ENCODE data around the gene KMT2A. TPM values are rescaled to one million over a fixed set of nuclear protein-coding genes. Genes with fewer than 3 reads are reported as not detected.
"Not testable (repeated sequence)": the region's sequence is repeated elsewhere in the genome, so short reads cannot be mapped to it uniquely, and the experiment has no call there.

KMT2A gene
- total and polyA plus RNA-seq, 9 donors, result 20.9 to 32.0 (median 26.4) TPM

DNA sequence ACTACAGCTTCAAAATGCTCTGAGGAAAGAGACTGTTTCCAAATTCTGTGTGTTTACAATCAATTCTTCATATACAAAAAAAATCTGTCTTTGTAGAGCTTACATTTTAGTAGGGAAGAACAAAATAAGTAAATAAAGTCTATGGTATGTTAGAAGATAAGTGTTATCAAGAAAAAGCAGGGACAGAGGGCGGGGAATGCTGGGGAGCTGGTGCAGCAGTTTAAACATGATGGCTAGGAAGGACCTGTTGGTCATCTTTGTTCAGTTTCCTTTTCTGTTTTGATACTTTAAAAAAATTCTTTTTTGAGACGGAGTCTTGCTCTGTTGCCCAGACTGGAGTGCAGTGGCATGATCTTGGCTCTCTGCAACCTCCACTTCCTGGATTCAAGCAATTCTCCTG, 110.8 kb downstream of the KMT2A start:
- WGBS (ENCODE audit: insufficient coverage), result 100% methylated on average over 1 of the region's 2 CpGs

DNA sequence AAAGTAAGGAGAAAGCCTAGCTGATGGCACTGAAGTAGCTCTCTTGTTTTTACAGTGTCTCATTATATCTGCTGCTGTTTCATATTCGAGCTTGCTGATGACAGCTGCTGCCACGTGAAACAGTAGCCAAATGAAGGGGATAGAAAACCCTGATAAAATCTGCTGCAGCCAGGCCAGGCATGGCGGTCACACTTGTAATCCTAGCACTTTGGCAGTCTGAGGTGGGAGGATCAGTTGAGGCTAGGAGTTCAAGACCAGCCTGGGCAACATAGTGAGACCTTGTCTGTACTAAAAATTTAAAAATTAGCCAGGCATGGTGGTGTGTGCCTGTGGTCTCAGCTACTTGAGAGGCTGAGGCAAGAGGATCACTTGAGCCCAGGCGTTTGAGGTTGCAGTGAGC, 116.0 kb downstream of the KMT2A start:
- no peak for DNase-seq
- no peak overlapping the region for H3K27ac ChIP-seq (ENCODE audit: low read length)
- no peaks in the 10 kb centered on the region for H3K4me1 ChIP-seq (ENCODE audit: control insufficient read depth, insufficient read depth, low read length)
- H3K27me3 ChIP-seq (ENCODE audit: control insufficient read depth, insufficient read depth, low read length), result no peaks in the 10 kb centered on the region
- no peaks in the 10 kb centered on the region for H3K9me3 ChIP-seq (replicated peaks; ENCODE audit: control insufficient read depth, low read depth, low read length)
- H3K4me3 ChIP-seq (ENCODE audit: low read length), result no peak overlapping the region
- 80% methylated on average over 4 of the region's 4 CpGs for WGBS (ENCODE audit: insufficient coverage)
- H3K36me3 ChIP-seq (ENCODE audit: control insufficient read depth, insufficient read depth, low read length), result peaks cover 37% of the 10 kb centered on the region

More for the DNA sequence above, 110.8 kb downstream of the KMT2A start:
- Histone ChIP-seq H3K9me3 (replicated peaks; ENCODE audit: control insufficient read depth, low read depth, low read length) (no peaks in the 10 kb centered on the region), H3K27ac (ENCODE audit: low read length) (no peak overlapping the region), H3K27me3 (ENCODE audit: control insufficient read depth, insufficient read depth, low read length) (no peaks in the 10 kb centered on the region), H3K36me3 (ENCODE audit: control insufficient read depth, insufficient read depth, low read length) (peaks cover 46% of the 10 kb centered on the region), H3K4me1 (ENCODE audit: control insufficient read depth, insufficient read depth, low read length) (no peaks in the 10 kb centered on the region), H3K4me3 (ENCODE audit: low read length) (no peak overlapping the region)
- DNase-seq, result no peak

DNA sequence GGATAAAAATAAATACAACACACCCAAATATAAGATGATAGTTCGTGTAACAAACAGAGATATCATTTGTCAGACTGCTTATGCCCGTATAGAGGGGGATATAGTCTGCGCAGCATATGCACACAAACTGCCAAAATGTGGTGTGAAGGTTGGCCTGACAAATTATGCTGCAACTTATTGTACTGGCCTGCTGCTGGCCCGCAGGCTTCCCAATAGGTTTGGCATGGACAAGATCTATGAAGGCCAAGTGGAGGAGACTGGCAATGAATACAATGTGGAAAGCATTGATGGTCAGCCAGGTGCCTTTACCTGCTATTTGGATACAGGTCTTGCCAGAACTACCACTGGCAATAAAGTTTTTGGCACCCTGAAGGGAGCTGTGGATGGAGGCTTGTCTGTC, 124.5 kb downstream of the KMT2A start:
- H3K4me1 ChIP-seq (ENCODE audit: control insufficient read depth, insufficient read depth, low read length), result peaks cover 6% of the 10 kb centered on the region
- H3K36me3 ChIP-seq (ENCODE audit: control insufficient read depth, insufficient read depth, low read length), result peaks cover 22% of the 10 kb centered on the region
- WGBS (ENCODE audit: insufficient coverage), result 91% methylated on average over 3 of the region's 4 CpGs
- no peak overlapping the region for H3K27ac ChIP-seq (ENCODE audit: low read length)
- no peaks in the 10 kb centered on the region for H3K27me3 ChIP-seq (ENCODE audit: control insufficient read depth, insufficient read depth, low read length)
- no peak overlapping the region for H3K4me3 ChIP-seq (ENCODE audit: low read length)
- no peak for DNase-seq
- no peaks in the 10 kb centered on the region for H3K9me3 ChIP-seq (replicated peaks; ENCODE audit: control insufficient read depth, low read depth, low read length)

DNA sequence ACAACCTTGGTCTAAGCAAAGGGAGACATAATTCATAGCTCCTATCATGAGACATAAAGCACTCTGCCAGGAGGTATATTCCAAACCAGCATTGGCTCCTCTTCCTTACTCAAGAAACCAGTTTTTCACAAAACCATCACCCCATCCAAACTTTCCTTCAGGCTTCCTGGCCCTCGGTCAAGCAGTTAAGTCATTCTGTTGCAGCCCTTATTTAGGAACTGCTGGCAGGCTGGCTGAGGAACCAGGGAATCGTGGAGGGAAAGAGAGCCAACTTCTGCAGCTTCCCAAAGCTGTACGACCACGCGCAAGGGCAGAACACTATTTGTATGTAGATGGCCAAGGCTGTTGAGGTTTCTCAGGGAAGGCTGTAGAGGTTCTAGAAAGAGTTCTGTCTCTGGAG, 128.8 kb downstream of the KMT2A start:
- Histone ChIP-seq H3K4me3 (ENCODE audit: low read length) (no peak overlapping the region), H3K27ac (ENCODE audit: low read length) (peak overlapping the region; percentile 29), H3K9me3 (replicated peaks; ENCODE audit: control insufficient read depth, low read depth, low read length) (no peaks in the 10 kb centered on the region), H3K4me1 (ENCODE audit: control insufficient read depth, insufficient read depth, low read length) (peaks cover 6% of the 10 kb centered on the region), H3K36me3 (ENCODE audit: control insufficient read depth, insufficient read depth, low read length) (peaks cover 7% of the 10 kb centered on the region), H3K27me3 (ENCODE audit: control insufficient read depth, insufficient read depth, low read length) (no peaks in the 10 kb centered on the region)
- WGBS (ENCODE audit: insufficient coverage), result 20% methylated on average over 1 of the region's 5 CpGs
- peak; percentile 87 for DNase-seq

DNA sequence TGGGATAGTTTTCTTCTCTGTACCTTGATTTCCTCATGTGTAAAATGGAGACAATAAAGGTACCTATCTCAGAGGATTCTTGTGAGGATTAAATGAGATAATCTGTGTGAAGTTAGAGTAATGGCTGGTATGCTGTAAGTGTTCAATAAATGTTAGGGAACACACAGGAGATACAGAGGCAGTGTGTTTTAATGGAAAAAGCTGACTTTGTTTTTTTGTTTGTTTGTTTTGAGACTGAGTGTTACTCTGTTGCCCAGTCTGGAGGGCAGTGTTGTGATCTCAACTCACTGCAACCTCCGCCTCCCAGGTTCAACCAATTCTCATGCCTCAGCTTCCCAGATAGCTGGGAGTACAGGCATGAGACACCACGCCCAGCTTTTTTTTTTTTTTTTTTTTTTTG, 133.4 kb downstream of the KMT2A start:
- WGBS (ENCODE audit: insufficient coverage), result no CpG with 5 or more reads among the region's 2 CpGs
- H3K4me1 ChIP-seq (ENCODE audit: control insufficient read depth, insufficient read depth, low read length), result peaks cover 10% of the 10 kb centered on the region
- DNase-seq, result no peak
- no peaks in the 10 kb centered on the region for H3K36me3 ChIP-seq (ENCODE audit: control insufficient read depth, insufficient read depth, low read length)
- no peaks in the 10 kb centered on the region for H3K9me3 ChIP-seq (replicated peaks; ENCODE audit: control insufficient read depth, low read depth, low read length)
- no peak overlapping the region for H3K27ac ChIP-seq (ENCODE audit: low read length)
- no peaks in the 10 kb centered on the region for H3K27me3 ChIP-seq (ENCODE audit: control insufficient read depth, insufficient read depth, low read length)
- no peak overlapping the region for H3K4me3 ChIP-seq (ENCODE audit: low read length)

DNA sequence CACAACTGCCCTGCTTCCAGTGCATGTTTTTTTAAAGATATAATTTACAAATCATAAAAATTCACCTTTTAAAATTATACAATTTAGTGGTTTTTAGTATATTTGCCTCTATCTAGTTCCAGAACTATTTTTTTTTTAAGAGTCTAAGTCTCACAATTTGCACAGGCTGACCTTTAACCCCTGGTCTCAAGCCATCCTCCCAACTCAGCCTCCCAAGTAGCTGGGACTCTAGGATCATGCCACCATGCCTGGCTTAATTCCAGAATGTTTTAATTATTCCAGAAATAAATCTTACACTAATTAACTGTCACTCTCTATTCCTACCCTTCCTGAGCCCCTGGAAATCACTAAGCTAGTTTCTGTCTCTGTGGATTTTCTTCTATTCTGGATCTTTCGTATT, 134.5 kb downstream of the KMT2A start:
- Histone ChIP-seq H3K27me3 (ENCODE audit: control insufficient read depth, insufficient read depth, low read length) (no peaks in the 10 kb centered on the region), H3K4me3 (ENCODE audit: low read length) (no peak overlapping the region), H3K36me3 (ENCODE audit: control insufficient read depth, insufficient read depth, low read length) (no peaks in the 10 kb centered on the region), H3K4me1 (ENCODE audit: control insufficient read depth, insufficient read depth, low read length) (peaks cover 5% of the 10 kb centered on the region), H3K9me3 (replicated peaks; ENCODE audit: control insufficient read depth, low read depth, low read length) (no peaks in the 10 kb centered on the region), H3K27ac (ENCODE audit: low read length) (no peak overlapping the region)
- DNase-seq, result no peak
- no CpG with 5 or more reads among the region's 1 CpG for WGBS (ENCODE audit: insufficient coverage)

DNA sequence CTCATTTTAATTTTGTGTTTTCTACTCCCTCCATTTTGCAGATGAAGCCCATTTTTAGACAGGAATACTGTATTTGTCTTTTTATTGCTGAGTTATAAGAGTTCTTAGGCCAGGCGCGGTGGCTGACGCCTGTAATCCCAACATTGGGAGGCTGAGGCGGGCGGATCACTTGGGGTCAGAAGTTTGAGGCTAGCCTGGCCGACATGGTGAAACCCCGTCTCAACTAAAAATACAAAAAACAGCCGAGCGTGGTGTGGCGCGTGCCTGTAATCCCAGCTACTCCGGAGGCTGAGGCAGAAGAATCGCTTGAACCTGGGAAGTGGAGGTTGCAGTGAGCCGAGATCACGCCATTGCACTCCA, 135.4 kb downstream of the KMT2A start:
- H3K36me3 ChIP-seq (ENCODE audit: control insufficient read depth, insufficient read depth, low read length); H3K27me3 ChIP-seq (ENCODE audit: control insufficient read depth, insufficient read depth, low read length); H3K9me3 ChIP-seq (replicated peaks; ENCODE audit: control insufficient read depth, low read depth, low read length); H3K4me1 ChIP-seq (ENCODE audit: control insufficient read depth, insufficient read depth, low read length): not testable (repeated sequence)
- Histone ChIP-seq H3K27ac (ENCODE audit: low read length) (peak overlapping the region; percentile 100), H3K4me3 (ENCODE audit: low read length) (peak overlapping the region; percentile 100)
- no CpG with 5 or more reads among the region's 15 CpGs for WGBS (ENCODE audit: insufficient coverage)
- DNase-seq, result peak; percentile 38

DNA sequence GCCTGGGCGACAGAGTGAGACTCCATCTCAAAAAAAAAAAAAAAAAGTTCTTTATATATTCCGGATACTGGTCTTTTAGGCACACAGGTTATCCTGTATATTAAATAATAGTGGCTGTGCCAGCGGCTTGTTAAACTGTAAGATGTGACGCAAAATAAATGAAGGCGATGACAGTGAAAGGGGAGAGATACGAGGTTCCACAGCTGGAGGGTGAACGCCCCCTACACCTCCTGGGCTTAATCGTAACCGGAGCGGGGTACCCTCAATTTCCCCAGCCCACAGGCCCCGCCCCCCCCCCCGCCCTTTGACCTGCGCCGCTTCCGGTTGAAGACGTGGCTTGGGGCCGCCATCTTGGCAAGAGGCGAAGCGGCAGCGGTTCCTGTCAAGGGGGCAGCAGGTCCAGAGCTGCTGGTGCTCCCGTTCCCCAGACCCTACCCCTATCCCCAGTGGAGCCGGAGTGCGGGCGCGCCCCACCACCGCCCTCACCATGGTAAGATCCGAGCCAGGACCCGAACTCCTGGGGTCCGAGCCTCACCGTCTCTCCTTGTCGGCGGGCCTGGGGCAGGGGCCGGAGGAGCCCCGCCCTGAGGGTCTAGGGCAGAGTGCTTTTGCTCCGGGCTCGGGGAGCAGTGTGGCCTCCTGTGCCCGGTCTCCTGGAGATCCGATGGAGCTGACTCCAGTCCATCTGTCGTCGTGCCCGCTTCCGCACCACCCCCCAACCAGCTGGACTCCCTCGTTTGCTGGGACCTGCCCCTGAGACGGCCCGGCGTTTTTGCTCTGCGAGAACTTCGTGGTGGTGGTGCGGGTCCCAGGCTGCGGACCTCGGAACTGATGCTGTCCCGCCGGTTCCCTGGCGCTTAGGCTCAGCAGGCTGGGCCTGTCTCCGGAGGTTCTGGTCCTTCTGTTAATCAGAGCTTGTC, 136.0 kb downstream of the KMT2A start, which contains the start of gene ARCN1:
TSS of gene ARCN1 (plus strand) at position 349 of the 920 bp plus-strand sequence. CDS start at position 488, 139 bp downstream.
- Histone ChIP-seq H3K27ac (ENCODE audit: low read length) (peak within 1 kb of the TSS; percentile 100), H3K36me3 (ENCODE audit: control insufficient read depth, insufficient read depth, low read length) (peaks cover 4% of the 10 kb centered on the region), H3K27me3 (ENCODE audit: control insufficient read depth, insufficient read depth, low read length) (no peaks in the 10 kb centered on the region), H3K4me1 (ENCODE audit: control insufficient read depth, insufficient read depth, low read length) (peaks cover 10% of the 10 kb centered on the region), H3K9me3 (replicated peaks; ENCODE audit: control insufficient read depth, low read depth, low read length) (no peaks in the 10 kb centered on the region), H3K4me3 (ENCODE audit: low read length) (peak within 1 kb of the TSS; percentile 100)
- DNase-seq, result peak; percentile 93
- WGBS (ENCODE audit: insufficient coverage), result 0% methylated on average over 39 of the region's 55 CpGs

DNA sequence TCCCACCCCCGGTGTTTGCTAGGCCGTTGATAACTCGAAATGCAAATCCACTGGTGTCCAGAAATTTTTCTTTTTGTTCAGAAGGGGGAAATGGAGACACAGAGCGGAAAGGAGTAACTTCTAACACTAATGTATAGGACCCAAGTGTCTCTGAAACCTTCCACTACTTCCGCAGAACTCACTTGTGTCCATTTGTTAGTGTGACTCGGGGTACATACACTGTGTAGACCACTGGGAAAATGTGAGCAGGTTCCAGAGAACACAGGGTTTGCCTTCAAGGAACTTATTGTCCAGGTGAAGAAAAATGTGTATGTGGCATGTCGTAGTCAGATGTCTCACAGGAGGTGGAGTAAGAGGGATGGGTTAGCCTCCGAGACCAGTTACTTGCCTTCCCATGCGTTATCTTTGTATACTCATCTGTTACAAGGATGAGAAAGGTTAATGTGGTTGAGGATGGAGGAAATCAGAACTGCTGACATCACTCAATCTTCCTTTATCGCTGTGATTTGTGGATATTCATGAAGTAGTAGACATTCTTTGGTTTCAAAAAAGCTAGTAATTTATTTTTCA, 136.8 kb downstream of the KMT2A start:
- peak overlapping the region; percentile 100 for H3K4me3 ChIP-seq (ENCODE audit: low read length)
- peaks cover 11% of the 10 kb centered on the region for H3K4me1 ChIP-seq (ENCODE audit: control insufficient read depth, insufficient read depth, low read length)
- DNase-seq, result peak; percentile 78

DNA sequence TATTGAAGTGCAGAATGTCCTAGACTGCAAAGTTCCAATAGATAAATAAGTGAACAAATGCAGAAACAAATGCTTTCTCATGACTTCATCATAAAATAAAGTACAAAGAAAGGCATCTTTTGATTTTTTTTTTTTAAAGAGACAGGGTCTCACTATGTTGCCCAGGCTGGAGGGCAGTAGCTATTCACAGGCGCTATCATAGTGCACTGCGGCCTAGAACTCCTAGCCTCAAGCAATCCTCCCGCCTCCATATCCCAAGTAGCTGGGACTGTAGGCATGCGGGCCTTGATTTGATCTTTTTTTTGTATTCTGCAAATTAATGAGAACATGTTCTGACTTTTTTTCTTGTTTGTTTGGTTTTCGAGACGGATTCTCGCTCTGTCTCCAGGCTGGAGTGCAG, 138.3 kb downstream of the KMT2A start:
- Histone ChIP-seq H3K4me1 (ENCODE audit: control insufficient read depth, insufficient read depth, low read length) (peaks cover 11% of the 10 kb centered on the region), H3K27me3 (ENCODE audit: control insufficient read depth, insufficient read depth, low read length) (no peaks in the 10 kb centered on the region), H3K27ac (ENCODE audit: low read length) (no peak overlapping the region), H3K9me3 (replicated peaks; ENCODE audit: control insufficient read depth, low read depth, low read length) (no peaks in the 10 kb centered on the region), H3K4me3 (ENCODE audit: low read length) (no peak overlapping the region), H3K36me3 (ENCODE audit: control insufficient read depth, insufficient read depth, low read length) (peaks cover 5% of the 10 kb centered on the region)
- no peak for DNase-seq
- WGBS (ENCODE audit: insufficient coverage), result no CpG with 5 or more reads among the region's 7 CpGs

More for the DNA sequence above, 136.8 kb downstream of the KMT2A start:
- peaks cover 5% of the 10 kb centered on the region for H3K36me3 ChIP-seq (ENCODE audit: control insufficient read depth, insufficient read depth, low read length)
- no peaks in the 10 kb centered on the region for H3K9me3 ChIP-seq (replicated peaks; ENCODE audit: control insufficient read depth, low read depth, low read length)
- no peaks in the 10 kb centered on the region for H3K27me3 ChIP-seq (ENCODE audit: control insufficient read depth, insufficient read depth, low read length)
- WGBS (ENCODE audit: insufficient coverage), result no CpG with 5 or more reads among the region's 10 CpGs
- H3K27ac ChIP-seq (ENCODE audit: low read length), result peak overlapping the region; percentile 100
